AG04450 (cell line): ENCODE measurements around the gene KRT3. TPM values are rescaled to one million over a fixed set of nuclear protein-coding genes. Genes with fewer than 3 reads are reported as not detected.
A peak's percentile ranks its signal among the peaks of the same experiment; 100 is the strongest.

Experiments
- CTCF ChIA-PET: fragments of 300-600, 350-600 bp; formaldehyde crosslinking; extraction: SDS; loops from one replicate; lab custom pipeline; 2022; ENCODE audit warnings: antibody characterized with exemption, inconsistent platforms; lab: Charles Lee
- POLR2A ChIA-PET: fragments of 350-600 bp; formaldehyde crosslinking; extraction: SDS; loops from one replicate; lab custom pipeline; 2021; ENCODE audit warnings: antibody characterized with exemption, inconsistent platforms; lab: Yijun Ruan, JAX
- DNase-seq: peaks from one replicate; pipeline ENCODE4 v3.0.0-alpha.2; 2011; ENCODE audit warnings: low read depth, low spot score
- H3K27ac ChIP-seq: one replicate; pipeline ENCODE4 v1.5.1; 2012; ENCODE audit warnings: low read depth, low read length, control low read depth
- H3K27me3 ChIP-seq: one replicate; pipeline ENCODE4 v1.6.0; 2012; ENCODE audit warnings: low read length; ENCODE audit not compliant: control insufficient read depth, insufficient read depth
- H3K4me3 ChIP-seq: 2 replicates; pipeline ENCODE4 v1.5.1; 2011; ENCODE audit warnings: mild to moderate bottlenecking, low read depth, low read length, control low read depth
- H3K9me3 ChIP-seq: 2 replicates; pipeline ENCODE4 v1.5.1; 2012; ENCODE audit warnings: low read length; ENCODE audit not compliant: control insufficient read depth, insufficient read depth
- polyA plus RNA-seq: library from polyadenylated mRNA; depleted of rRNA; stranded (reverse); fragments of >200 nt; gene quantifications from 2 replicates; pipeline ENCODE4 v1.2.3, GENCODE V29; 2011
- TF ChIP-seq, protein P1 (sequence below): IDR thresholded peaks from 2 replicates; pipeline ENCODE4 v1.5.1; 2011; ENCODE audit warnings: low read depth, low read length, control low read depth, inconsistent platforms

KRT3 gene
- polyA plus RNA-seq, 1 experiment = not detected

DNA sequence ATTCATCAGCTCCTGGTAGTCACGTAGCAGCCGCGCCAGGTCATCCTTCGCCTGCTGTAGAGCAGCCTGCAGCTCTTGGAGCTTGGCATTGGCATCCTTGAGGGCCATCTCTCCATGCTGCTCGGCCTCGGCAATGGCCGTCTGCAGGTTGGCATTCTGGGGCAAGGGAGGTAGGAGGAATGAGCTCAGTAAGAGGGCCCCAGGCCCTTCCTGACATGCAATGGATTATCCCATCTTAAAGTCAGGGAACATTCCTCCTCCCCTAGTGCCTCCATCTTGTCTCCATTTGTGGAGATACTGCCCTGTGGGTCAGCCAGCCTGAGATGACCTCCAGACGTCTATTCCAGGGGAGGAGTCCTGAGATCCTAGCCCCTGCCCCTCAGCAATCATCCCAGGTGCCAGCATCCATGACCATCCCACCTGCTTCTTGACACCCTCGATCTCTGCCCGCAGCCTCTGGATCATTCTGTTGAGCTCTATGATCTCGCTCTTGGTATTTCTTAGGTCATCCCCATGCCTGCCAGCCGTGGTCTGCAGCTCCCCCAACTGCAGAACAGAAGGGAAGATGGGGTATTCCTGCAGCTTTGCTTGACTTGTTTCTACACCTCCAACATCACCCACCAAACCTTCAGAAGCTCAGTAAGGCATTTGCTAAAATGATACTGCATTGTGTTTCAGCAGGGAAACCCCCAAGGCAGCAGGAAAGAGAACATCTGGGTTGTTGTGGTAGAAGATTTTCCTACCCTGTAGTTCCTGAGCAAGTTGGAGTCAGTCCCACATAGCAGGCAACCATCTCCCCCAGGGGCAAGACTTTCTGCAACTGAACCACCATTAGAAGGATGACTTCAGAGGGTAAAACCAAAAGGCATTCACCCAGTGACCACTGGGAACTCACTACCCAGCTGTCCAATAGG, 4.4 kb downstream of the KRT3 start:
- Histone ChIP-seq H3K27ac (no peak overlapping the region), H3K9me3 (no peaks in the 10 kb centered on the region; the same call in 1 of the 2 replicates), H3K27me3 (peaks cover 28% of the 10 kb centered on the region), H3K4me3 (no peak overlapping the region)
- POLR2A ChIA-PET = no interaction called here
- no peak for DNase-seq
- CTCF ChIA-PET = no interaction called here
- TF ChIP-seq, protein P1, sequence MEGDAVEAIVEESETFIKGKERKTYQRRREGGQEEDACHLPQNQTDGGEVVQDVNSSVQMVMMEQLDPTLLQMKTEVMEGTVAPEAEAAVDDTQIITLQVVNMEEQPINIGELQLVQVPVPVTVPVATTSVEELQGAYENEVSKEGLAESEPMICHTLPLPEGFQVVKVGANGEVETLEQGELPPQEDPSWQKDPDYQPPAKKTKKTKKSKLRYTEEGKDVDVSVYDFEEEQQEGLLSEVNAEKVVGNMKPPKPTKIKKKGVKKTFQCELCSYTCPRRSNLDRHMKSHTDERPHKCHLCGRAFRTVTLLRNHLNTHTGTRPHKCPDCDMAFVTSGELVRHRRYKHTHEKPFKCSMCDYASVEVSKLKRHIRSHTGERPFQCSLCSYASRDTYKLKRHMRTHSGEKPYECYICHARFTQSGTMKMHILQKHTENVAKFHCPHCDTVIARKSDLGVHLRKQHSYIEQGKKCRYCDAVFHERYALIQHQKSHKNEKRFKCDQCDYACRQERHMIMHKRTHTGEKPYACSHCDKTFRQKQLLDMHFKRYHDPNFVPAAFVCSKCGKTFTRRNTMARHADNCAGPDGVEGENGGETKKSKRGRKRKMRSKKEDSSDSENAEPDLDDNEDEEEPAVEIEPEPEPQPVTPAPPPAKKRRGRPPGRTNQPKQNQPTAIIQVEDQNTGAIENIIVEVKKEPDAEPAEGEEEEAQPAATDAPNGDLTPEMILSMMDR = no peak

DNA sequence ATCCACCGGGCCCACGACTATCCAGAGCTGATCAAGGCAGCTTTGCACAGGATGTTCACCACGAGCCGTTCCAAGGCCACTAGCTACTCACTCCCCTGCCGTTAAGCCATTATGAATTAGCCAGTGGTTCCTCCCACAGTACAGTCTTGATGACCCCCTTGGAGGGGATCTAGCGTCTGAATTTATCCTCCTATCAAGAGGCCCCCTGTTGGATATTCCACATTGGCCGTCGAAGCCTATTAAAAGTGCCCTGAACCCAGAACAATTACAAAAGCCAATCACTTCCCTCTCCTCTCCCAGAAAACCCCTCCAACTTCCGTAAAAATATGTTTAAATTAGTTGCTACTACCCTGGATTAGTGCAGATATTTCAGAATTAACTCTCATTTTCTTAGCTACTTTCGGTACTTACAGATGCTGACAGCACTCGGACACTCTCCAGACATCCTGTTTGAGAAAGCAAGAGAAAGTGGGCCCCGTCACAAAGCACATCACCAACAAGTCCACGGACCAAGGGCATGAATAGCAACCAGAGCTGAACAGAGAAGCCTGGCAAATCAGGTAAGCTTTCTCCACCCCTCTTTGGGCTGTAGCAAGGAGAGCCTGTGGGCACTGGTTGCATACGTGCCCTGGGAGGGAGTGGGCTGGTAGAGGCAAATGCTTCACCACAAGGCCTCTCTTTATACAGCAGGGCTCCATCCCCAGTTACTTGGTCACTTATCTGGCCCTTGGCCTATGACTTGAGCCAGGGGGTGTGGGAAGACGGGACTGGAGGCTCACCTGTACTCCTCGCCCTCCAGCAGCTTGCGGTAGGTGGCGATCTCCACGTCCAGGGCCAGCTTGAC, 5.3 kb downstream of the KRT3 start:
- TF ChIP-seq, protein P1 = no peak
- Histone ChIP-seq H3K9me3 (no peaks in the 10 kb centered on the region; the same call in 1 of the 2 replicates), H3K27me3 (peaks cover 28% of the 10 kb centered on the region), H3K4me3 (no peak overlapping the region), H3K27ac (no peak overlapping the region)
- ChIA-PET CTCF (no interaction called here), POLR2A (no interaction called here)
- no peak for DNase-seq

DNA sequence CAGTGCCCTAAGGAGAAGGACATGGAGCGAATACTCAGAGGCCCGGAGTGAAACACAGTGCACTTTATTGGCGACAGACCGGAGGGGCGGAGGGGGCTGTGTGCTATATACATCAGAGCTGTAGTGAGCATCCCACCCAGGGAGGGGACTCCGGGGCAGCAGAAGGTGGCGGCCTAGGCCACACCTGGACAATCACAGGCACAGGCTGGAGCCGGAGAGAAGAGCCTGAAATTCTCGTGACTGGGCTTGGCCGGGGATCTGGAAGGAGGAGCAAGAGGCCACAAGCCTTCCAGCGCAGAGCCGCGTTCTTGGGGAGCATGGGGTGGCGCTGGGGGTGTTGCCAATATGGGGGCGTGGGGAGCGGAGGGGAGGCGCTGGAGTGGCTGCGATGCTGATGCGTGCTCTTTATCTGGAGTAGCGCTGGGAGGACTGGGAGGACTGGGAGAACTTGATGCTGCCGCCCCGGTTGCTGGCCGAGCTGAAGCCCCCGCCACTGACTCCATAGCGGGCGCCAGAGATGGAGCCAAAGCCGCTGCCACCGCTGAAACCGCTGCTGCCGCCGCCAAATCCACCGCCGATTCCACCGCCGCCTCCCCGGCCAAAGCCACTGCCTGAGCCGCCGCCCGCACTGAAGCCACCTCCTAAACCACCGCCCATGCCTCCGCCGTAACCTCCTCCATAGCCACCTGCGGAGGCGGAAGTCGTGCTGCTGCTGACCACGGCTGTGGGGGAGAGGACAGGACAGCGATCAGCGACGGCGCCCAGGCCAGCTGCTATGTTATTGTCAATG, 6.1 kb downstream of the KRT3 start:
- ChIA-PET CTCF (no interaction called here), POLR2A (no interaction called here)
- H3K27ac ChIP-seq = no peak overlapping the region
- H3K27me3 ChIP-seq = peaks cover 28% of the 10 kb centered on the region
- no peak for DNase-seq
- peak overlapping the region; percentile 10; the same call in 1 of the 2 replicates for H3K4me3 ChIP-seq
- TF ChIP-seq, protein P1 = no peak
- no peaks in the 10 kb centered on the region; the same call in 1 of the 2 replicates for H3K9me3 ChIP-seq

DNA sequence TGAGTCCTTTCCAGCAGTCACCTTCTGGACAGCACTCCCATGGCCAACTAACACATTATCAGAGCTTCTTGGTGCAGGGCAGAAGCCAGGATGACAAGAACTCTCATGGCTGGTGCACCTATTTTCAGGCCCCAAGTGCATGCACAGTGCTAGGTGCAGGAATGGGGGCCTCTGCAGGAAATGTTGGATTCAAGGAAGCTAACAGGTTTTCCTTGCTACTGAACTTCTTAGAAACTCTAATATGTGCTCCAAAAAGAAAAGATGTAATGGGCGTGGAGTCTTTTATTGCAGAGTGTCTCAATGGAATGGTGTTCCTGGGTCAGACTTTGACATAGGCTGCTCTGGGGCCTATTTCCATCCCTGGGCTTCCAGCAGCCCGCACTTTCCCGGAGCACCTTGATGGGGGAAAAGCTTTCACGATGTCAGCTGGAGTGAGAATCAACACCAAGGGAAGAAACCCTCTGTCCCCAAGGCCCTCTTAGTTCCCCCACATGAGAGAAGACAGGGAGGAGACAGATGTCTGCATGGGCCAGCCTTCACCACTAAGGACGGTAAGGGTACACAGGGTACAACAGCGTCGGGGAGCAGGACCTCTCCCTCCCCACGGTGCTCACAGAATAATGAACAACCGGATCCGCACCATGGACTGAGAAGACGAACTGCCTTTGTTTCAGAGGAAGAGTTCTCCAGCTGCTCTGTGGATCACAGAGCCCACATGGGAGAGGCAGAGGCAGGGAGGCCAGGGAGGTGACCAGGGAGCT, 6.9 kb downstream of the KRT3 start:
- ChIA-PET CTCF (no interaction called here), POLR2A (no interaction called here)
- Histone ChIP-seq H3K27me3 (peaks cover 28% of the 10 kb centered on the region), H3K4me3 (no peak overlapping the region), H3K9me3 (no peaks in the 10 kb centered on the region; the same call in 1 of the 2 replicates), H3K27ac (no peak overlapping the region)
- TF ChIP-seq, protein P1 = no peak
- no peak for DNase-seq
